Activated B cell treated with CpG ODN at 0.5 μM for 24 hours (primary cell): ENCODE measurements around the gene USP12. TPM values are rescaled to one million over a fixed set of nuclear protein-coding genes. Genes with fewer than 3 reads are reported as not detected.
A peak's percentile ranks its signal among the peaks of the same experiment; 100 is the strongest.

ENCODE experiments used
- ATAC-seq: fragments of 200-7000 bp; cut with Tn5 transposase; one replicate; pipeline ENCODE4 v1.10.0; 2021; ENCODE audit warnings: low read depth, mild to moderate bottlenecking, moderate library complexity
- CTCF ChIA-PET: fragments of 350-600 bp; sonication (Branson Sonifier 250); formaldehyde crosslinking; loops from one replicate; lab custom pipeline; 2021; ENCODE audit warnings: antibody characterized with exemption; lab: Charles Lee
- POLR2A ChIA-PET: fragments of 350-600 bp; sonication (Branson Sonifier 250); formaldehyde crosslinking; loops from one replicate; lab custom pipeline; 2021; ENCODE audit warnings: antibody characterized with exemption; lab: Charles Lee
- DNase-seq: peaks from one replicate; pipeline ENCODE4 v3.0.0; 2022
- H3K27ac Mint-ChIP-seq: one replicate; pipeline ENCODE4 v1.8.0; 2020; ENCODE audit warnings: mixed read lengths
- H3K27me3 Mint-ChIP-seq: one replicate; pipeline ENCODE4 v1.8.0; 2021; ENCODE audit warnings: mixed read lengths
- H3K36me3 Mint-ChIP-seq: one replicate; pipeline ENCODE4 v1.8.0; 2021; ENCODE audit warnings: low read depth, mixed read lengths
- H3K4me1 Mint-ChIP-seq: one replicate; pipeline ENCODE4 v1.8.0; 2021; ENCODE audit warnings: mixed read lengths
- H3K4me3 Mint-ChIP-seq: one replicate; pipeline ENCODE4 v1.8.0; 2020; ENCODE audit warnings: mild to moderate bottlenecking, mixed read lengths
- H3K9me3 Mint-ChIP-seq: one replicate; pipeline ENCODE4 v1.8.0; 2020; ENCODE audit warnings: mixed read lengths
- intact Hi-C: fragments of 100-400 bp; cut with micrococcal nuclease; formaldehyde crosslinking; loops from one replicate; pipeline ENCODE4 v1.15.1; 2024
- total RNA-seq: library from RNA; stranded (reverse); gene quantifications from 2 replicates; pipeline ENCODE4 v1.2.3, GENCODE V29; 2022
- TF ChIP-seq, protein P1 (sequence below): fragments of 200-600 bp; IDR thresholded peaks from one replicate; pipeline ENCODE4 v1.8.0; 2022; ENCODE audit warnings: antibody characterized with exemption, mild to moderate bottlenecking

The USP12 gene
- total RNA-seq, 1 donor from 2014 or later = 58.8 TPM

DNA sequence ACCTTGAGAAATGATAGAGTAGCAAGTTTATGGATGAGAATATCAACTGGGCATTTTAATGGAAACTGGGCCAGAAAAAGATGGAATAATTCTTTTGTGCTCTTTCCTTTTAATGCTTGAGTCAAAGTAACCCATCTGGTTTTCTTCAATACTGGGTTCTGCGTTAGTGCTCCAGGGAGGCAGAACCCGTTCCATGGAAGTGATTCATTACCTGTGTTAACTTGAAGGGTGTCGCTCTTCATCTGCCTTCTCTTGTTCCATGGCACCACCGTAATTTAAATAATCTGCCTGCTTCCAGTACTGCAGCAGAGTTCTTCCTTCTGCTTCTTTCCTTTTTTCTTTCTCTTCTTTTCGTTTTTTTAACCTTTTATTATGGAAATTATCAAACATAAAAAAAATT lies 14.7 kb upstream of the USP12 start:
- no peak for DNase-seq
- POLR2A ChIA-PET = no interaction called here
- Mint-ChIP-seq H3K27me3 (no peaks in the 10 kb centered on the region), H3K36me3 (no peaks in the 10 kb centered on the region), H3K27ac (no peak overlapping the region), H3K9me3 (no peaks in the 10 kb centered on the region), H3K4me1 (no peaks in the 10 kb centered on the region), H3K4me3 (no peak overlapping the region)
- CTCF ChIA-PET = no interaction called here
- intact Hi-C loops = no loop called here
- TF ChIP-seq, protein P1, sequence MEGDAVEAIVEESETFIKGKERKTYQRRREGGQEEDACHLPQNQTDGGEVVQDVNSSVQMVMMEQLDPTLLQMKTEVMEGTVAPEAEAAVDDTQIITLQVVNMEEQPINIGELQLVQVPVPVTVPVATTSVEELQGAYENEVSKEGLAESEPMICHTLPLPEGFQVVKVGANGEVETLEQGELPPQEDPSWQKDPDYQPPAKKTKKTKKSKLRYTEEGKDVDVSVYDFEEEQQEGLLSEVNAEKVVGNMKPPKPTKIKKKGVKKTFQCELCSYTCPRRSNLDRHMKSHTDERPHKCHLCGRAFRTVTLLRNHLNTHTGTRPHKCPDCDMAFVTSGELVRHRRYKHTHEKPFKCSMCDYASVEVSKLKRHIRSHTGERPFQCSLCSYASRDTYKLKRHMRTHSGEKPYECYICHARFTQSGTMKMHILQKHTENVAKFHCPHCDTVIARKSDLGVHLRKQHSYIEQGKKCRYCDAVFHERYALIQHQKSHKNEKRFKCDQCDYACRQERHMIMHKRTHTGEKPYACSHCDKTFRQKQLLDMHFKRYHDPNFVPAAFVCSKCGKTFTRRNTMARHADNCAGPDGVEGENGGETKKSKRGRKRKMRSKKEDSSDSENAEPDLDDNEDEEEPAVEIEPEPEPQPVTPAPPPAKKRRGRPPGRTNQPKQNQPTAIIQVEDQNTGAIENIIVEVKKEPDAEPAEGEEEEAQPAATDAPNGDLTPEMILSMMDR = no peak
- no peak for ATAC-seq

DNA sequence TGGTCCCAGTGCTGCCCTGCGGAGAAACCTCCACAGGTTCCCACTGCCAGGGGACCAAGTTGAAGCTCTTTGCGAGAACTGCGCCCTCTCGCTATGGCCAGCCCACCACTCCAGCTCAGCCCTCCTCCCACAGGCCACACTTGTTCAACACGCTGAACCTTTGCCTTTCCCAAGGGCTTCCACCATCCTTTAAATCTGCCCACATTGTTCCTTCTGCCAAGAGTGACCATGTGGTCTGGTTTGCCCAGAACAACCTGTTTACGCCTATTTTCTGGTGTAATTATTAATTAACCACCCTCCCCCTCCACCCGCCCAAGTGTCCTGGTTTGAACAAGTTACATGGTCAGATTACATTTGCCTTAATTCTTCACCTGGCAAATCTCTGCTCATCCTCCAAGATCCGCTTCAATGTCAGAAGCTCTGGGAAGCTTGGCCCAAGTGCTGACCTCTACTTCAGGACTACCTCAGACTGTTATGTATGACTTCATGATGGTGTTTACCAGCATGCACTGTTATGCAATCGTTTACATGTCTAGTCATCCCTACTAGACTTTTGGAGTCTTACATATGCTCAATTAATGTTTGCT lies 12.0 kb upstream of the USP12 start:
- H3K27ac Mint-ChIP-seq = no peak overlapping the region
- no peak overlapping the region for H3K4me3 Mint-ChIP-seq
- no peak for DNase-seq
- POLR2A ChIA-PET = interaction anchor here (0.6 to 1.0 kb wide), 2 partner anchors 67 to 130 kb away, joined by 3 to 17 read pairs; partner anchors contain the start of gene RPL21
- no peaks in the 10 kb centered on the region for H3K9me3 Mint-ChIP-seq
- intact Hi-C loops = no loop called here
- TF ChIP-seq, protein P1 = no peak
- no peaks in the 10 kb centered on the region for H3K27me3 Mint-ChIP-seq
- no peaks in the 10 kb centered on the region for H3K36me3 Mint-ChIP-seq
- no peak for ATAC-seq
- H3K4me1 Mint-ChIP-seq = no peaks in the 10 kb centered on the region
- CTCF ChIA-PET = no interaction called here

DNA sequence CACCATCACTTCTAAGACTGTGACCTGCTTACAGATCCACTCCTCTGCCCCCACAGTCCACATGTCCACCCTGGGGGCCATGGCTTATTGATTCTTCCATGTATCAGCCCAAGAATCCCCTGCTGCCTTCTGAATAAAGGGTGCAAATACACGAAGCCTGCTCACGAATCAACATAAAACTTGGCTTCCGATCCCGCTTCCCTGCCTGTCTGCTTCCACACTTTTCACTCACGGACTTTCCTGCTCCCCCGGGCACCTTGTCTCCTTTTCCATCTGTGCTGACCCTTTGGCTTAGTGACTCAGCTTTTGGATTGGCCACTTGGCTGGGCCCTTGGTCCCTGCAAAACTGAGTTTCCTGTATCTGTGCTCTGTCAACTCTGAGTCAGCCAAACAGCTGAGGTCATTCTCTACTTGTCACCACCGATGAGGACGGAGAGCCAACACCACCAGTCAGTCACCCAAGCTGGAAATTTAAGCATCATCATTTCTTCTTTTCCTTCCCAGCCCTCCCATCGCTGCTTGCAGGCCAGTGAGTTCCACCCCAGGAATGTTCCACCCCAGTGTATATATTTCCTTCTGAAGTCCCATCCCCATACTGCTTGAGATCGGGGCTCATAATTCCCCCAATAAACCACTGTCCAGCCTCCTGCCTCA lies 11.4 kb upstream of the USP12 start:
- CTCF ChIA-PET = no interaction called here
- ATAC-seq (no peak), DNase-seq (no peak)
- peaks cover 4% of the 10 kb centered on the region for H3K4me1 Mint-ChIP-seq
- no peak overlapping the region for H3K4me3 Mint-ChIP-seq
- TF ChIP-seq, protein P1 = no peak
- intact Hi-C loops = no loop called here
- H3K9me3 Mint-ChIP-seq = no peaks in the 10 kb centered on the region
- H3K27me3 Mint-ChIP-seq = no peaks in the 10 kb centered on the region
- H3K36me3 Mint-ChIP-seq = no peaks in the 10 kb centered on the region
- POLR2A ChIA-PET = interaction anchor here (1.0 kb wide), 1 partner anchor 68 kb away, joined by 3 read pairs; the partner anchor contains the start of gene RPL21
- H3K27ac Mint-ChIP-seq = no peak overlapping the region

DNA sequence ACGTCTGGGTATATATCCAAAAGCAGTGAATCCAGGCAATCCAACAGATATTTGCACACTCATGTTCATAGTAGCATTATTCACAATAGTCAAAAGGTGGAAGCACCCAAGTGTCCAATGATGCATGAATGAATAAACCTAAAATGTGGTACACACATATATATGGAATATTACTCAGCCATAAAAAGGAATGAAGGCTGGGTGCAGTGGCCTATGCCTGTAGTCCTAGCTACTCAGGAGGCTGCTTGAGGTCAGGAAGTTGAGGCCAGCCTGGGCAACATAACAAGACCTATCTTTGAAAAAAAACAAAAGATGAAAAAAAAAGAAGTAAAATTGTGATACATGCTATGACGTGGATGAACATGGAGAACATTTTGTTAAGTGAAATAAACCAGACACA lies 10.4 kb upstream of the USP12 start:
- intact Hi-C loops = no loop called here
- no peaks in the 10 kb centered on the region for H3K9me3 Mint-ChIP-seq
- no peak overlapping the region for H3K27ac Mint-ChIP-seq
- TF ChIP-seq, protein P1 = no peak
- no peaks in the 10 kb centered on the region for H3K36me3 Mint-ChIP-seq
- DNase-seq (no peak), ATAC-seq (no peak)
- H3K4me1 Mint-ChIP-seq = peaks cover 14% of the 10 kb centered on the region
- ChIA-PET CTCF (interaction anchor here (1.0 kb wide), 1 partner anchor 197 kb away, joined by 3 read pairs; no protein-coding TSS in a partner anchor), POLR2A (no interaction called here)
- no peak overlapping the region for H3K4me3 Mint-ChIP-seq
- H3K27me3 Mint-ChIP-seq = no peaks in the 10 kb centered on the region

DNA sequence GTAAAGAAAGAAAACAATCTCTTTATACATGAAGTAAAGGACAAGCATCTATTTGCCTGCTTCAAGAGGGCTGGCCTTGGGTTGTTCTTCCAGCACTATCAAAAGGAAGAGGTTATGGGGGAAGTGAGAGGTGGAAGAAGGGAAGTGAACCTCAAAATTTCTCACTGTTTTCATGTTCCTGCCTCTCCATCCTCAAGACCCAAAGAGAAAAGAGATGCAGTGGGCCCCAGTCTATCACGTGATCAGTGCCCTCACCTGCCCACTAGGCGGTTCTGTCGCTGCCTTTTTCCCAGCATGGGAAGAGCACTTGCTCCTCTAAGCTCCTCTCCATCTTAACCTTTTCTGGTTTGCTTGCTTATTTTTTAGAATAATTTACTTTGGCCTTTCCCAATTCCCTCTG lies 6.2 kb upstream of the USP12 start:
- TF ChIP-seq, protein P1 = no peak
- no peaks in the 10 kb centered on the region for H3K9me3 Mint-ChIP-seq
- ATAC-seq (no peak), DNase-seq (no peak)
- peak overlapping the region; percentile 79 for H3K27ac Mint-ChIP-seq
- intact Hi-C loops = loop anchor here (10.0 kb wide), 1 partner anchor 47 kb away; no protein-coding TSS in a partner anchor
- ChIA-PET CTCF (no interaction called here), POLR2A (no interaction called here)
- H3K4me1 Mint-ChIP-seq = peaks cover 46% of the 10 kb centered on the region
- no peak overlapping the region for H3K4me3 Mint-ChIP-seq
- H3K36me3 Mint-ChIP-seq = no peaks in the 10 kb centered on the region
- no peaks in the 10 kb centered on the region for H3K27me3 Mint-ChIP-seq
